Esophagus (tissue), 2 donors: Measurements from ENCODE around the gene TMEM150C. TPM values are rescaled to one million over a fixed set of nuclear protein-coding genes. Genes with fewer than 3 reads are reported as not detected.
"Not testable (repeated sequence)": the region's sequence is repeated elsewhere in the genome, so short reads cannot be mapped to it uniquely, and the experiment has no call there.

Source experiments
- H3K27ac ChIP-seq, 2 donors: one replicate each; pipeline ENCODE4 v1.5.1; 2013; ENCODE audit warnings: low read depth in 2 of 2, mild to moderate bottlenecking in 2 of 2, inconsistent platforms in 1 of 2, low read length in 1 of 2, moderate library complexity in 1 of 2
- H3K27me3 ChIP-seq, 2 donors: one replicate each; pipeline ENCODE4 v1.6.1; 2013; ENCODE audit warnings: low read length in 2 of 2, control low read depth in 1 of 2, mild to moderate bottlenecking in 1 of 2; ENCODE audit not compliant: insufficient read depth in 2 of 2, control insufficient read depth in 1 of 2
- H3K36me3 ChIP-seq, 2 donors: one replicate each; pipeline ENCODE4 v1.6.1; 2013; ENCODE audit warnings: low read length in 1 of 2; ENCODE audit not compliant: control insufficient read depth in 2 of 2, insufficient read depth in 2 of 2
- H3K4me1 ChIP-seq, 2 donors: one replicate each; pipeline ENCODE4 v1.6.1; 2013; ENCODE audit warnings: low read length in 1 of 2; ENCODE audit not compliant: control insufficient read depth in 2 of 2, insufficient read depth in 2 of 2
- H3K4me3 ChIP-seq, 2 donors: one replicate each; pipeline ENCODE4 v1.5.1; 2013; ENCODE audit warnings: low read length in 2 of 2, mild to moderate bottlenecking in 2 of 2, low read depth in 1 of 2, moderate library complexity in 1 of 2
- H3K9me3 ChIP-seq, 2 donors: one replicate each; pipeline ENCODE4 v1.6.1; 2013; ENCODE audit warnings: mild to moderate bottlenecking in 2 of 2, low read depth in 1 of 2, low read length in 1 of 2, moderate library complexity in 1 of 2; ENCODE audit not compliant: control insufficient read depth in 2 of 2, insufficient read depth in 1 of 2
- WGBS, 2 donors: extraction: QIAGEN DNeasy Blood & Tissue Kit; methylation state at CpG; one replicate each; pipeline ENCODE4 v1.1.7; 2013; 5-methylcytosine and 5-hydroxymethylcytosine counted together
- polyA plus RNA-seq, 2 donors: library from polyadenylated mRNA; stranded (reverse); fragments of 200-250 nt; gene quantifications; one replicate each; pipeline ENCODE4 v1.2.3, GENCODE V29; 2013
- donor health status: healthy with polysubstance abuse.
- donor health status: Bipolar disorder and iron deficiency.

Gene TMEM150C
- polyA plus RNA-seq, 2 donors = 1.2 to 4.0 TPM

- no peaks in the 10 kb centered on the region for H3K36me3 ChIP-seq
- H3K27ac ChIP-seq = no peak overlapping the region
- no peak overlapping the region for H3K4me3 ChIP-seq
- 96 to 97% methylated on average over 1 of the region's 1 CpG for WGBS, 2 donors
- peaks cover 0 to 2% of the 10 kb centered on the region in 2 donors for H3K4me1 ChIP-seq
- H3K9me3 ChIP-seq = no peaks in the 10 kb centered on the region
- no peaks in the 10 kb centered on the region for H3K27me3 ChIP-seq
Measured at GRCh38 chr4:82489076-82489475, 72.7 kb downstream of the TMEM150C start.

GRCh38 chr4:82484996-82485783 lies 76.6 kb downstream of the TMEM150C start:
- Histone ChIP-seq H3K36me3 (no peaks in the 10 kb centered on the region), H3K9me3 (no peaks in the 10 kb centered on the region), H3K27me3 (no peaks in the 10 kb centered on the region), H3K27ac (no peak overlapping the region), H3K4me3 (no peak overlapping the region), H3K4me1 (peaks cover 0 to 2% of the 10 kb centered on the region in 2 donors)
- WGBS, 2 donors = 67 to 68% methylated on average over 14 of the region's 14 CpGs

- H3K27me3 ChIP-seq = no peaks in the 10 kb centered on the region
- no peak overlapping the region for H3K4me3 ChIP-seq
- no peaks in the 10 kb centered on the region for H3K9me3 ChIP-seq
- no peaks in the 10 kb centered on the region for H3K36me3 ChIP-seq
- peaks cover 0 to 2% of the 10 kb centered on the region in 2 donors for H3K4me1 ChIP-seq
- no peak overlapping the region for H3K27ac ChIP-seq
- WGBS, 2 donors = 75 to 78% methylated on average over 6 of the region's 6 CpGs
Measured at GRCh38 chr4:82482387-82482786, 79.4 kb downstream of the TMEM150C start.

- Histone ChIP-seq H3K36me3 (no peaks in the 10 kb centered on the region), H3K9me3 (no peaks in the 10 kb centered on the region), H3K27me3 (no peaks in the 10 kb centered on the region), H3K4me1 (peaks cover 0 to 2% of the 10 kb centered on the region in 2 donors), H3K4me3 (no peak overlapping the region), H3K27ac (no peak overlapping the region)
- WGBS, 2 donors = 73 to 82% methylated on average over 6 of the region's 6 CpGs
Measured at GRCh38 chr4:82481506-82481840, 80.3 kb downstream of the TMEM150C start.

GRCh38 chr4:82480771-82481505 lies 80.8 kb downstream of the TMEM150C start:
- H3K4me1 ChIP-seq = peaks cover 0 to 2% of the 10 kb centered on the region in 2 donors
- H3K27me3 ChIP-seq = no peaks in the 10 kb centered on the region
- H3K36me3 ChIP-seq = no peaks in the 10 kb centered on the region
- H3K9me3 ChIP-seq = no peaks in the 10 kb centered on the region
- 91 to 94% methylated on average over 10 of the region's 10 CpGs for whole genome bisulfite sequencing, 2 donors
- H3K27ac ChIP-seq = no peak overlapping the region
- no peak overlapping the region for H3K4me3 ChIP-seq

GRCh38 chr4:82479562-82479961 lies 82.2 kb downstream of the TMEM150C start:
- WGBS, 2 donors = 95 to 96% methylated on average over 14 of the region's 14 CpGs
- Histone ChIP-seq H3K27me3 (no peaks in the 10 kb centered on the region), H3K4me1 (no peaks in the 10 kb centered on the region), H3K9me3 (no peaks in the 10 kb centered on the region), H3K36me3 (no peaks in the 10 kb centered on the region), H3K27ac (no peak overlapping the region), H3K4me3 (no peak overlapping the region)

GRCh38 chr4:82477469-82477868 lies 84.3 kb downstream of the TMEM150C start:
- not testable (repeated sequence) for H3K36me3 ChIP-seq, H3K9me3 ChIP-seq, H3K27me3 ChIP-seq, H3K27ac ChIP-seq, H3K4me3 ChIP-seq, H3K4me1 ChIP-seq
- 60 to 65% methylated on average over 9 of the region's 9 CpGs for WGBS, 2 donors

- H3K27me3 ChIP-seq, H3K9me3 ChIP-seq, H3K27ac ChIP-seq, H3K4me1 ChIP-seq, H3K36me3 ChIP-seq, H3K4me3 ChIP-seq: not testable (repeated sequence)
- 92 to 93% methylated on average over 7 of the region's 7 CpGs for WGBS, 2 donors
Measured at GRCh38 chr4:82475931-82476330, 85.9 kb downstream of the TMEM150C start.

- Histone ChIP-seq H3K36me3 (no peaks in the 10 kb centered on the region), H3K9me3 (no peaks in the 10 kb centered on the region), H3K4me1 (no peaks in the 10 kb centered on the region), H3K27ac (no peak overlapping the region), H3K4me3 (no peak overlapping the region), H3K27me3 (no peaks in the 10 kb centered on the region)
- WGBS, 2 donors = 96 to 97% methylated on average over 15 of the region's 15 CpGs
Measured at GRCh38 chr4:82473621-82474164, 88.1 kb downstream of the TMEM150C start.
